Ishikawa (cell line): Measurements from ENCODE around the gene SERPINB6.

Experiments used
- CEBPB ChIP-seq: IDR thresholded peaks from 2 replicates; pipeline ENCODE4 v1.6.1; 2012
- CREB1 ChIP-seq: IDR thresholded peaks from 2 replicates; pipeline ENCODE4 v1.6.1; 2012; ENCODE audit warnings: low read depth
- EGR1 ChIP-seq: IDR thresholded peaks from 2 replicates; pipeline ENCODE4 v1.6.1; 2012
- EP300 ChIP-seq: IDR thresholded peaks from 2 replicates; pipeline ENCODE4 v1.6.1; 2012; ENCODE audit warnings: borderline replicate concordance
- FOXM1 ChIP-seq: IDR thresholded peaks from 2 replicates; pipeline ENCODE4 v1.6.1; 2012; ENCODE audit warnings: low read depth, borderline replicate concordance
- MAX ChIP-seq: IDR thresholded peaks from 2 replicates; pipeline ENCODE4 v1.6.1; 2012
- NFIC ChIP-seq: IDR thresholded peaks from 2 replicates; pipeline ENCODE4 v1.6.1; 2012
- RAD21 ChIP-seq: IDR thresholded peaks from 2 replicates; pipeline ENCODE4 v1.6.1; 2012; ENCODE audit warnings: low read depth
- REST ChIP-seq: IDR thresholded peaks from 2 replicates; pipeline ENCODE4 v1.6.1; 2012; ENCODE audit warnings: low read depth, mild to moderate bottlenecking
- TAF1 ChIP-seq: IDR thresholded peaks from 2 replicates; pipeline ENCODE4 v1.6.1; 2012; ENCODE audit warnings: low read depth, mild to moderate bottlenecking
- TCF12 ChIP-seq: IDR thresholded peaks from 2 replicates; pipeline ENCODE4 v1.6.1; 2012; ENCODE audit warnings: low read depth
- TEAD4 ChIP-seq: IDR thresholded peaks from 2 replicates; pipeline ENCODE4 v1.6.1; 2012
- USF1 ChIP-seq: IDR thresholded peaks from 2 replicates; pipeline ENCODE4 v1.6.1; 2012
- YY1 ChIP-seq: IDR thresholded peaks from 2 replicates; pipeline ENCODE4 v1.6.1; 2012; ENCODE audit warnings: low read depth
- ZBTB7A ChIP-seq: IDR thresholded peaks from 2 replicates; pipeline ENCODE4 v1.6.1; 2012; ENCODE audit warnings: low read depth

The SERPINB6 gene

DNA sequence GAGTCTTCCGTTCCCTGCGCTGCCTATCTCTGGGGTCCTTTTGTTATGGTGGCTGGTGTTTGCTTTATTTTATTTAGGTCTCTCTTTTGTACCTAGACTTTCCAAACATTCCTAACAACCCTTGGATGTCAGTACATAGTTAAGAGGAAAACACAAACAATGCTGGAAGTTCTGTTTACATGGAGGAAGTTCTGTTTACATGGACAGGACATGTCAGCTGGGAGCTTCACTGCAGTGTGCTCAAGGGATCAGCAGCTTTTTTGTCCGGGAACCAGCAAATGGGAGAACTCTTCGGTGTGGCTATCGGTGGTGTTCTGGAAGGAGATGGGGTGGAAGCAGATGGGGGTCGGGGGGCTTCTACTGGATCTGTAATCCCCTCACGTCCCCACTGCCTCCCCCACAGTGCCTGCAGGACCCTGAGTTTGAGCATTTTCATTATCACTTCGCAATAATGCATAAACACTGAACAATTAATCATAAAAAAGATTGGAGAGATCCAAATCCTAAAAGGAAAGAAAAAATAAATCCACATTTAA lies 2.7 kb downstream of the SERPINB6 start:
- TF ChIP-seq NFIC: no peak
- TF ChIP-seq YY1: no peak
- no peak for TF ChIP-seq TAF1
- no peak for TF ChIP-seq CREB1

DNA sequence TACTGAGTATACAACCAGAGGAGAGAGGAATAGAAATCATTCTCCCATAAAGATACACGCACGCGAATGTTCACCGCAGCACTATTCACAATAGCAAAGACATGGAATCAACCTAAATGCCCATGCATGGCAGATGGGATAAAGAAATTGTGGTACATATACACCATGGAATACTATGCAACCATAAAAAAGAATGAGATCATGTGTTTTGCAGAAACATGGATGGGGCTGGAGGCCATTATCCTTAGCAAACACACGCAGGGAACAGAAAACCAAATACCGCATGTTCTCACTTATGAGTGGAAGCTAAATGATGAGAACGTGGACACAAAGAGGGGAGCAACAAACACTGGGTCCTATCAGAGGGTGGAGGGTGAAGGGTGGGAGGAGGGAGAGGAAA lies 3.4 kb downstream of the SERPINB6 start:
- TF ChIP-seq EGR1: no peak
- no peak for TF ChIP-seq TAF1
- no peak for TF ChIP-seq TEAD4
- TF ChIP-seq RAD21: no peak
- TF ChIP-seq CREB1: no peak
- no peak for TF ChIP-seq MAX
- TF ChIP-seq REST: no peak
- TF ChIP-seq USF1: no peak
- no peak for TF ChIP-seq CEBPB
- no peak for TF ChIP-seq EP300
- TF ChIP-seq NFIC: no peak
- TF ChIP-seq FOXM1: no peak
- no peak for TF ChIP-seq TCF12
- no peak for TF ChIP-seq ZBTB7A
- TF ChIP-seq YY1: no peak

DNA sequence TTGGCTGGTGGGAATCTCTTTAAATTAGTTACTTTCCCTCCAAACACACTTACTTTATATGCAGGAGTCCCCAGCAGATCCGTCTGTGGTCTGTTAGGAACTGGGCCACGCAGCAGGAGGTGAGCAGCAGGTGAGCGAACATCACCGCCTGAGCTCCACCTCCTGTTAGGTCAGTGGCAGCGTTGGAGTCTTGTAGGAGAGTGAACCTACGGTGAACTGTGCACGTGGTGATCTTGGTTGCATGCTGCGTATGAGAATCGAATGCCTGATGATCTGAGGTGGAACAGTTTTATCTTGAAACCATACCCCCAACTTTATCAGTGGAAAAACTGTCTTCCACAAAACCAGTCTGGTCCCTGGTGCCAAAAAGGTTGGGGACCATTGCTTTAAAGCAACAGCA lies 5.0 kb downstream of the SERPINB6 start:
- no peak for TF ChIP-seq ZBTB7A
- no peak for TF ChIP-seq REST
- TF ChIP-seq MAX: no peak
- no peak for TF ChIP-seq RAD21
- TF ChIP-seq TEAD4: no peak
- no peak for TF ChIP-seq YY1
- no peak for TF ChIP-seq NFIC
- no peak for TF ChIP-seq EGR1

DNA sequence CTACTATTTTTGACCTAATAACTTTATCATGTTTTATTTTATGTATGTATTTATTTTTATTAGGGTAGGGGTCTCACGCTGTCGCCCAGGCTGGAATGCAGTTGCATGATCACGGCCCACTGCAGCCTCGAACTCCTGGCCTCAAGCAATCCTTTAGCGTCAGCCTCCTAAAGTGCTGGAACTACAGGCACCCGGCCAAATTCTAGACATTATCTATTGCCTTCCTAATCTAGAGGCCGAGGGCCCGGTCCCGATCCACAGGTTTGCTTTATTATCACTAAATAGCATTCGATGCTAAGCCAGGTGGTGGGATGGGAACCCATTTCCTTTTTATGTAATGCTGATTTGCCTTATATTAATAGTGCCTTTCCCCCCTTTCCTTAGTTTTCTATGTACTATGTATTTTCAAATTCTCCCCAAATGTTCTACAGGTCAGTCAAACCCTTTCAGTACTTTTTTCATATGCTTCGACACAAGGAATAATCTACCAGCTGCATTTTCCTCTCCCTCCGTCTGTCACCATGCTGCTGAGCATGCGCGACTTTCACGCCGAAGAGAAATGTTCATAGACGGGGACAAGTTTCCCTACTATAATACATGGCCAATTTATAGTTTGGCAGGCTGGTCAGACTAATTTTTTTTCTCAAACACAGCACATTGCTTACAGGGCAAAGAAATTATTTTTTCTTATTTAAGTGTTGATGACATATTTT lies 6.4 kb downstream of the SERPINB6 start:
- TF ChIP-seq REST (no peak), TCF12 (no peak), TEAD4 (no peak), CEBPB (no peak), CREB1 (no peak), TAF1 (no peak), EP300 (no peak), YY1 (no peak), USF1 (no peak), MAX (no peak), ZBTB7A (no peak), EGR1 (no peak), NFIC (no peak), FOXM1 (no peak), RAD21 (no peak)
